Tibial nerve (tissue), 4 donors: ENCODE results near the gene NRXN3. TPM values are rescaled to one million over a fixed set of nuclear protein-coding genes. Genes with fewer than 3 reads are reported as not detected.

Experiments
- DNase-seq, 2 donors: peaks; one replicate each; pipeline ENCODE4 v3.0.0-alpha.2; 2019; ENCODE audit warnings: low spot score in 2 of 2
- H3K27ac ChIP-seq, 4 donors: fragments of 200-600 bp; sonication (generic) in 3 of 4; one replicate each; pipeline ENCODE4 v1.5.1; 2017 to 2019; ENCODE audit warnings: mild to moderate bottlenecking in 1 of 4
- H3K27me3 ChIP-seq, 2 donors: fragments of 200-600 bp; sonication (generic) in 1 of 2; one replicate each; pipeline versions ENCODE4 v1.5.1 to v1.6.0; 2017 to 2019
- H3K36me3 ChIP-seq, 3 donors: fragments of 200-600 bp; sonication (generic); one replicate each; pipeline ENCODE4 v1.5.1; 2018 to 2019
- H3K4me1 ChIP-seq, 4 donors: fragments of 200-600 bp; sonication (generic) in 3 of 4; one replicate each; pipeline ENCODE4 v1.5.1; 2017 to 2019
- H3K4me3 ChIP-seq, 4 donors: fragments of 200-600 bp; sonication (generic) in 3 of 4; one replicate each; pipeline ENCODE4 v1.5.1; 2017 to 2019; ENCODE audit warnings: mild to moderate bottlenecking in 1 of 4, moderate library complexity in 1 of 4
- H3K9me3 ChIP-seq, 4 donors: fragments of 200-600 bp; sonication (generic) in 3 of 4; one replicate each; pipeline ENCODE4 v1.5.1; 2017 to 2019
- EP300 ChIP-seq, 2 donors: sonication (generic); formaldehyde crosslinking; IDR thresholded peaks; one replicate each; pipeline ENCODE4 v1.6.1; 2017; ENCODE audit warnings: antibody characterized with exemption in 2 of 2, mild to moderate bottlenecking in 1 of 2
- POLR2A ChIP-seq, 2 donors: fragments of 450-650 bp; IDR thresholded peaks; one replicate each; pipeline ENCODE4 v1.6.1; 2017; ENCODE audit warnings: antibody characterized with exemption in 2 of 2, mild to moderate bottlenecking in 2 of 2, moderate library complexity in 2 of 2
- WGBS, 2 donors: methylation state at CpG; one replicate each; pipeline ENCODE4 v1.1.5; 2018; 5-methylcytosine and 5-hydroxymethylcytosine counted together
- total RNA-seq, 4 donors: library from RNA; depleted of rRNA; stranded (reverse); fragments of >200 nt; gene quantifications; one replicate each; pipeline ENCODE4 v1.1.0, GENCODE V29; 2016
- TF ChIP-seq, protein P1 (sequence below), 5 experiments: fragments of 200-600 bp in 3 of 5; fragments of 450-650 bp in 2 of 5; sonication (generic) in 3 of 5; IDR thresholded peaks; one replicate each; pipeline ENCODE4 v1.5.1; 2016 to 2019; ENCODE audit warnings: antibody characterized with exemption in 5 of 5, mild to moderate bottlenecking in 3 of 5, moderate library complexity in 2 of 5

NRXN3 gene
- total RNA-seq, 4 donors from 2014 or later: 16.7 to 52.2 (median 19.7) TPM

DNA sequence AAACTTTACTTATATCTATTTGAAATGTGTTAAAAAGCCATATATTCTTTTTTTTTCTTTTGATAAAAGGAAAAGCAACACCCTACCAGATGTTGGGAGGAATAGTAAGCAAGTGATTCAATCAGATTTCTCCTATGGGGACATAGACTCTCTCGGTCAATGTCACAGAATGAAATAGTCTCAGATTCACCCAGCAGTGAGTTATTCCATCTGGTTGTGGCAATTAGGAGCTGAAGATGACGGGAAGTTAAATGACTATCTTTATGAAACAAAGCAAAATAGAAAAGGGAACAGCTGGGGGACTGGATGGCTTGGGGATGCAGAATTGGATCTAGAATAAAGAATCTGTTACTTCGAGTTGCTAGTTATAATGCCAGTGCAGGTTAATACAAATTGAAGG, 857.0 kb downstream of the NRXN3 start:
- Histone ChIP-seq H3K9me3 (peaks cover 0 to 11% (median 0%) of the 10 kb centered on the region in 4 donors), H3K36me3 (no peaks in the 10 kb centered on the region), H3K27me3 (no peaks in the 10 kb centered on the region), H3K4me1 (no peaks in the 10 kb centered on the region), H3K4me3 (no peak overlapping the region), H3K27ac (no peak overlapping the region)
- TF ChIP-seq POLR2A (IDR thresholded peaks at IDR 0.05): no peak
- TF ChIP-seq EP300 (IDR thresholded peaks at IDR 0.05): no peak
- TF ChIP-seq, protein P1, sequence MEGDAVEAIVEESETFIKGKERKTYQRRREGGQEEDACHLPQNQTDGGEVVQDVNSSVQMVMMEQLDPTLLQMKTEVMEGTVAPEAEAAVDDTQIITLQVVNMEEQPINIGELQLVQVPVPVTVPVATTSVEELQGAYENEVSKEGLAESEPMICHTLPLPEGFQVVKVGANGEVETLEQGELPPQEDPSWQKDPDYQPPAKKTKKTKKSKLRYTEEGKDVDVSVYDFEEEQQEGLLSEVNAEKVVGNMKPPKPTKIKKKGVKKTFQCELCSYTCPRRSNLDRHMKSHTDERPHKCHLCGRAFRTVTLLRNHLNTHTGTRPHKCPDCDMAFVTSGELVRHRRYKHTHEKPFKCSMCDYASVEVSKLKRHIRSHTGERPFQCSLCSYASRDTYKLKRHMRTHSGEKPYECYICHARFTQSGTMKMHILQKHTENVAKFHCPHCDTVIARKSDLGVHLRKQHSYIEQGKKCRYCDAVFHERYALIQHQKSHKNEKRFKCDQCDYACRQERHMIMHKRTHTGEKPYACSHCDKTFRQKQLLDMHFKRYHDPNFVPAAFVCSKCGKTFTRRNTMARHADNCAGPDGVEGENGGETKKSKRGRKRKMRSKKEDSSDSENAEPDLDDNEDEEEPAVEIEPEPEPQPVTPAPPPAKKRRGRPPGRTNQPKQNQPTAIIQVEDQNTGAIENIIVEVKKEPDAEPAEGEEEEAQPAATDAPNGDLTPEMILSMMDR (IDR thresholded peaks at IDR 0.05): no peak
- DNase-seq: no peak
- WGBS, 2 donors: 82 to 86% methylated on average over 3 of the region's 3 CpGs

DNA sequence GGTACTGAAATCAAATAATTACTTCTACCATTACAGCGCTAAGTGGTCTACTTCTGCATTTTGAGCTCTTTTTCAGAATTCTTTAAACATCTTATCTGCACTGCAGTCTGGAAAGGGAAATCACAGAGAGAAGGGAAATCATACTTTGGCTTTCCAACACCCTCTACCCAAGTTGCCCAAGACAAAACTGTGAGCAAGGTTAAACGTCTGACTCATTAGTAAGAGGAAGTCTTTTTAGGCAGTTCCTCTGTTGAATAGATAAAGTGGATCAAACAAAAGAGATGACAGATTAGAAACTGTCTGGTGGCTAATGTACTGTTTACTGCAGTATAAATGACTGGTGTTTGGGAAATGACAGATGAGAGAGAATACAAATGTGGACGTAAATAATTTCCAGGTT, 858.1 kb downstream of the NRXN3 start:
- H3K27ac ChIP-seq: no peak overlapping the region
- no peaks in the 10 kb centered on the region for H3K36me3 ChIP-seq
- H3K4me3 ChIP-seq: no peak overlapping the region
- 68 to 74% methylated on average over 3 of the region's 3 CpGs for WGBS, 2 donors
- H3K27me3 ChIP-seq: no peaks in the 10 kb centered on the region
- H3K9me3 ChIP-seq: peaks cover 0 to 11% (median 0%) of the 10 kb centered on the region in 4 donors
- no peaks in the 10 kb centered on the region for H3K4me1 ChIP-seq
- no peak for DNase-seq
- TF ChIP-seq, protein P1 (IDR thresholded peaks at IDR 0.05): no peak
- no peak for TF ChIP-seq EP300 (IDR thresholded peaks at IDR 0.05)
- TF ChIP-seq POLR2A (IDR thresholded peaks at IDR 0.05): no peak

DNA sequence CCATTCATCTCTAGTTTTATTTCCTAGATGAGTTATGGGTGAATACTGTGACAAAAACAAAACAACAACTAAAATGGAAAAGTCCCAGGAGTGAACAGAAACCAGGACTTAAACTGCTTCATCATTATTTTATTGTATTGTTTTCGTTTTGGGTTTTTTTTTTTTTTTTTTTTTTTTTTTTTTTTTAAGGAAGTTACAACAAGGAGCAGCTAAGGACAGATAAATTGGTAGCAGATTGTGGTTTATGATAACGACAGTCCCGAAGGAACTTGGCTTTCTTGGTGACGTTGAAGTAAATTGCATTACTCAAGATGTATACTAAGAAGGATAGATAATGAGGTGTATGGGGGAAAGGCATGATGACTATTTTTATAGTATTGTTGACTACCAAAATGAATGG, 866.3 kb downstream of the NRXN3 start:
- Histone ChIP-seq H3K9me3 (peaks cover 0 to 10% (median 0%) of the 10 kb centered on the region in 4 donors), H3K36me3 (no peaks in the 10 kb centered on the region), H3K27ac (no peak overlapping the region), H3K4me3 (no peak overlapping the region), H3K27me3 (no peaks in the 10 kb centered on the region), H3K4me1 (no peaks in the 10 kb centered on the region)
- TF ChIP-seq, protein P1 (IDR thresholded peaks at IDR 0.05): no peak
- TF ChIP-seq POLR2A (IDR thresholded peaks at IDR 0.05): no peak
- no peak for TF ChIP-seq EP300 (IDR thresholded peaks at IDR 0.05)
- WGBS, 2 donors: 64 to 69% methylated on average over 4 of the region's 4 CpGs
- no peak for DNase-seq

DNA sequence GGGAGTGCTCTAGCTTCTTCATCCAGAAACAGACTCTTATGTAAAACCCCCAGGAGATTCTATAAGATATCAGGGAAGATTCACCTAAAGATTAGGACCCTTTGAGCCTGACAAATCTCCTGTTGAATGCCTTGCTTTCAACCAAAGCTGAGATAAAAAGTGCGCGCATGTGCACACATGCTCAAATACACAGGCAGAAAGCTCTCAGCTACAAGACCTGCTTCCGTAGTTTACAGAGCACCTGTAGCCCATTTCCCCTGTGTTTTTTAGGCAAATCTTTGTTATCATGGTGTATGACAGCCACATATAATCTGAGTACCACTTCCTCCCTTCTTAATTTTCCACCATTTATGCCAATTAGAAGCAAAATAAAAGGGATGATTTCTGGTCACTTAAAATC, 866.9 kb downstream of the NRXN3 start:
- no peak overlapping the region for H3K27ac ChIP-seq
- 88 to 94% methylated on average over 3 of the region's 3 CpGs for WGBS, 2 donors
- no peaks in the 10 kb centered on the region for H3K36me3 ChIP-seq
- H3K4me1 ChIP-seq: no peaks in the 10 kb centered on the region
- no peak overlapping the region for H3K4me3 ChIP-seq
- TF ChIP-seq POLR2A (IDR thresholded peaks at IDR 0.05): no peak
- TF ChIP-seq, protein P1 (IDR thresholded peaks at IDR 0.05): no peak
- no peak for TF ChIP-seq EP300 (IDR thresholded peaks at IDR 0.05)
- H3K27me3 ChIP-seq: no peaks in the 10 kb centered on the region
- DNase-seq: no peak
- peaks cover 0 to 10% (median 0%) of the 10 kb centered on the region in 4 donors for H3K9me3 ChIP-seq

DNA sequence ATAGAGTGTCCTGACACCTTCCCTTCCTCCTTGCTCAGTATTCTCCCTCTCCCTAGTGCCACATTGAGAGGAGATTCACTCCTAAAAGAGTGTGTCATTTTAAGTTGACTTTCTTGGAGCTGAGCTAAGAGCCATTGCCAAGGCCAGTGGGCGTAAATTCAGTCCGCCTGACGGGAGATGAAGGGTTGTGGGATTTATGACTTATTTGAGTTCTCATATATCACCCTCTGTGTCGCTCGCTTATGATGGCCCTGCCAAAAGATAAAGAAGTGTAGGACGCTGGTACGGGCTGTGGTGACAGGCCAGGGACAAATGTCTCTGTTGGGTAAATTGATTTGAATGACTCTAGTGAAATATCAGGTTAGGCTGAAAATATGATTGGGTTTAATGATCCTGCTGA, 867.4 kb downstream of the NRXN3 start:
- 76 to 79% methylated on average over 7 of the region's 7 CpGs for WGBS, 2 donors
- no peak overlapping the region for H3K27ac ChIP-seq

DNA sequence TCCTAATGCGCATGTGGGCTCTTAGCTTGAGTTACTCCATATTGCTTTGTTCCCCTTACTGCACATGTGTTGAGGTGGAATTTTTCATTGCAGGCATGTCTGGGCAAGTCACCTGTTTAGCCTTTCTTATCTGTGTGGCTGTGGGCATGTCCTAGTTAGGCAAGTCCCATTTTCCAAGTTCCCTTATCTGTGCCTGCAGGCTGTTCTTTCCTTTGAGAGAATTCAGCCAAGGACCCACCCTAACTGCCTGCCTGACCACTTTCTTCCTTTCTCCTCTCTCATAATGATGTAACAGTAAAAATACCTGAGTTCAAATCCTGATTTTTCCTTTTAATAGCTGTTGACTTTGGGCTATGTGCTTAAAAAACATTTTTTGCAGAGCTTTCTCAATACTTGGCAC, 870.6 kb downstream of the NRXN3 start:
- H3K9me3 ChIP-seq: peaks cover 0 to 10% (median 0%) of the 10 kb centered on the region in 4 donors
- no peak overlapping the region for H3K4me3 ChIP-seq
- no peak for DNase-seq
- H3K36me3 ChIP-seq: no peaks in the 10 kb centered on the region
- H3K4me1 ChIP-seq: no peaks in the 10 kb centered on the region
- no peaks in the 10 kb centered on the region for H3K27me3 ChIP-seq
- no peak overlapping the region for H3K27ac ChIP-seq
- 85 to 100% methylated on average over 1 of the region's 1 CpG for WGBS, 2 donors
- TF ChIP-seq, protein P1 (IDR thresholded peaks at IDR 0.05): no peak
- no peak for TF ChIP-seq POLR2A (IDR thresholded peaks at IDR 0.05)
- TF ChIP-seq EP300 (IDR thresholded peaks at IDR 0.05): no peak

More for the DNA sequence above, 867.4 kb downstream of the NRXN3 start:
- Histone ChIP-seq H3K9me3 (peaks cover 0 to 10% (median 0%) of the 10 kb centered on the region in 4 donors), H3K27me3 (no peaks in the 10 kb centered on the region), H3K36me3 (no peaks in the 10 kb centered on the region), H3K4me3 (no peak overlapping the region), H3K4me1 (no peaks in the 10 kb centered on the region)
- TF ChIP-seq POLR2A (IDR thresholded peaks at IDR 0.05): no peak
- DNase-seq: no peak
